Endothelial cell of umbilical vein (primary cell): ENCODE results near the gene SLC22A23. TPM values are rescaled to one million over a fixed set of nuclear protein-coding genes. Genes with fewer than 3 reads are reported as not detected.

Experiments
- BruUV-seq: library from RNA; stranded (reverse); fragments of 400-500 nt; replicated peaks from 2 replicates; lab custom pipeline; 2021; lab: Mats Ljungman, UMichigan
- CTCF ChIA-PET: fragments of 300-600, 350-600 bp; sonication (Branson Sonifier 250); formaldehyde crosslinking; loops from one replicate; lab custom pipeline; 2021; ENCODE audit warnings: antibody characterized with exemption, inconsistent platforms; lab: Charles Lee
- POLR2A ChIA-PET: fragments of 300-600, 350-600 bp; sonication (Branson Sonifier 250); formaldehyde crosslinking; loops from one replicate; lab custom pipeline; 2021; ENCODE audit warnings: antibody characterized with exemption, inconsistent platforms; lab: Charles Lee
- DNase-seq: peaks from one replicate; pipeline ENCODE4 v3.0.0-alpha.2; 2011; ENCODE audit warnings: low read depth, low spot score
- FAIRE-seq: peaks from 2 replicates; lab custom pipeline; 2011; peaks lifted over from hg19 to GRCh38; lab: Jason Lieb, UNC
- H2AFZ ChIP-seq: 2 replicates; pipeline ENCODE4 v1.6.0; 2012; ENCODE audit warnings: low read depth, low read length, control low read depth, inconsistent platforms
- H3K27ac ChIP-seq: 2 replicates; pipeline ENCODE4 v1.5.1; 2011; ENCODE audit warnings: low read depth, mild to moderate bottlenecking, control low read depth, low read length, moderate library complexity; ENCODE audit not compliant: insufficient read depth
- H3K27me3 ChIP-seq, 2 experiments: 2 replicates each; pipeline versions ENCODE4 v1.6.0 to v1.6.1; 2011; ENCODE audit warnings: low read length in 2 of 2, mixed read lengths in 1 of 2; ENCODE audit not compliant: control insufficient read depth in 2 of 2, insufficient read depth in 2 of 2
- H3K36me3 ChIP-seq, 2 experiments: 2 replicates in 1 of 2; 3 replicates in 1 of 2; pipeline ENCODE4 v1.5.1; 2011; ENCODE audit warnings: low read length in 2 of 2, mild to moderate bottlenecking in 1 of 2, moderate library complexity in 1 of 2; ENCODE audit not compliant: control insufficient read depth in 2 of 2, insufficient read depth in 2 of 2; ENCODE audit errors: extremely low read depth in 1 of 2
- H3K4me1 ChIP-seq: 3 replicates; pipeline ENCODE4 v1.5.1; 2011; ENCODE audit warnings: mild to moderate bottlenecking, low read length; ENCODE audit not compliant: control insufficient read depth, insufficient read depth; ENCODE audit errors: extremely low read depth
- H3K4me2 ChIP-seq: 2 replicates; pipeline ENCODE4 v1.6.1; 2011; ENCODE audit warnings: low read length, control low read depth, mixed read lengths; ENCODE audit not compliant: insufficient read depth
- H3K4me3 ChIP-seq, 3 experiments: fragments of 200-600 bp in 1 of 3; sonication (generic), shearing (Covaris generic) in 1 of 3; replicated peaks in 1 of 3; 2 replicates each; pipeline ENCODE4 v1.5.1; 2011 to 2016; ENCODE audit warnings: control low read depth in 3 of 3, low read length in 3 of 3, mild to moderate bottlenecking in 2 of 3, inconsistent platforms in 1 of 3, low read depth in 1 of 3, moderate library complexity in 1 of 3; ENCODE audit not compliant: insufficient read depth in 1 of 3
- H3K79me2 ChIP-seq: 2 replicates; pipeline ENCODE4 v1.6.0; 2012; ENCODE audit warnings: low read length, inconsistent platforms; ENCODE audit not compliant: control insufficient read depth, insufficient read depth
- H3K9ac ChIP-seq: replicated peaks from 2 replicates; pipeline ENCODE3; 2011; ENCODE audit warnings: low read length, control low read depth; ENCODE audit not compliant: insufficient read depth; ENCODE audit errors: extremely low read depth
- H3K9me1 ChIP-seq: replicated peaks from 3 replicates; pipeline ENCODE4 v1.6.0; 2011; ENCODE audit warnings: mild to moderate bottlenecking, low read length; ENCODE audit not compliant: control insufficient read depth, insufficient read depth; ENCODE audit errors: extremely low read depth
- H3K9me3 ChIP-seq: replicated peaks from 2 replicates; pipeline ENCODE4 v1.5.1; 2012; ENCODE audit warnings: low read length, inconsistent platforms; ENCODE audit not compliant: control insufficient read depth, insufficient read depth
- H4K20me1 ChIP-seq: replicated peaks from 2 replicates; pipeline ENCODE3; 2011; ENCODE audit warnings: mild to moderate bottlenecking, low read length; ENCODE audit not compliant: control insufficient read depth, insufficient read depth; ENCODE audit errors: extremely low read depth
- EZH2 ChIP-seq: IDR thresholded peaks from 2 replicates; pipeline ENCODE4 v1.6.1; 2012; ENCODE audit warnings: borderline replicate concordance, low read depth, mild to moderate bottlenecking, moderate library complexity, low read length, inconsistent platforms; ENCODE audit not compliant: severe bottlenecking
- FOS ChIP-seq: IDR thresholded peaks from 2 replicates; pipeline ENCODE4 v1.6.1; 2011; ENCODE audit warnings: mild to moderate bottlenecking, low read length, moderate library complexity, borderline replicate concordance; ENCODE audit not compliant: insufficient read depth
- JUN ChIP-seq: IDR thresholded peaks from 2 replicates; pipeline ENCODE4 v1.6.1; 2011; ENCODE audit warnings: borderline replicate concordance, low read depth; ENCODE audit not compliant: insufficient read length, insufficient read depth
- MAX ChIP-seq: IDR thresholded peaks from 2 replicates; pipeline ENCODE4 v1.6.1; 2011; ENCODE audit not compliant: insufficient read depth, insufficient read length
- MYC ChIP-seq: IDR thresholded peaks from one replicate; pipeline ENCODE4 v1.6.1; 2011; ENCODE audit warnings: mild to moderate bottlenecking, low read depth, low read length
- POLR2A ChIP-seq: IDR thresholded peaks from 2 replicates; pipeline ENCODE4 v1.6.1; 2012; ENCODE audit warnings: low read depth, mild to moderate bottlenecking, control low read depth, low read length
- POLR2AphosphoS5 ChIP-seq: IDR thresholded peaks from 2 replicates; pipeline ENCODE4 v1.6.1; 2012; ENCODE audit warnings: low read depth, mild to moderate bottlenecking, control low read depth, low read length, moderate library complexity; ENCODE audit not compliant: insufficient read depth
- dilution Hi-C: fragments of 300-500 bp; cut with MboI; formaldehyde crosslinking; loops from one replicate; pipeline ENCODE4 v1.15.0; 2019; ENCODE audit warnings: low sequenced_read_pairs; ENCODE audit not compliant: extremely low pct_ligation_motif_present
- intact Hi-C: fragments of 100-400 bp; cut with micrococcal nuclease; formaldehyde crosslinking; loops from one replicate; pipeline ENCODE4 v1.10.0; 2022
- polyA plus RNA-seq, 4 experiments: library from polyadenylated mRNA; depleted of rRNA in 3 of 4; stranded (reverse) in 3 of 4; unstranded in 1 of 4; fragments of >200 nt; gene quantifications; 2 replicates each; pipeline versions ENCODE4 v1.2.1 to v1.2.3, GENCODE V29; 2011 to 2012; ENCODE audit warnings: missing spikeins in 1 of 4
- total RNA-seq: library from RNA; stranded (reverse); gene quantifications from 2 replicates; pipeline ENCODE4 v1.2.3, GENCODE V29; 2021
- TF ChIP-seq, protein P1 (sequence below), 2 donors: IDR thresholded peaks; 1 replicate in 1 of 2; 2 replicates in 1 of 2; pipeline ENCODE4 v1.5.1; 2011; ENCODE audit warnings: low read length in 2 of 2, mild to moderate bottlenecking in 2 of 2, moderate library complexity in 2 of 2, control low read depth in 1 of 2, inconsistent platforms in 1 of 2, low read depth in 1 of 2; ENCODE audit not compliant: insufficient read depth in 1 of 2; ENCODE audit errors: extremely low read depth in 1 of 2

SLC22A23 gene
- total and polyA plus RNA-seq, 2 donors (not counting 3 experiments of a cell fraction or from before 2014, with no cell fraction given): 4.2 to 14.3 TPM

GRCh38 chr6:3417473-3417872 lies 39.4 kb downstream of the SLC22A23 start:
- Histone ChIP-seq H3K4me2 (no peak overlapping the region), H3K9me1 (no peaks in the 10 kb centered on the region), H2AFZ (no peak overlapping the region), H3K27me3 (no peaks in the 10 kb centered on the region), H3K9ac (no peak overlapping the region), H3K9me3 (no peaks in the 10 kb centered on the region), H3K36me3 (no peaks in the 10 kb centered on the region), H3K79me2 (no peaks in the 10 kb centered on the region), H4K20me1 (no peaks in the 10 kb centered on the region), H3K27ac (no peak overlapping the region), H3K4me3 (no peak overlapping the region), H3K4me1 (peaks cover 10% of the 10 kb centered on the region)
- dilution Hi-C loops (no loop called here), intact Hi-C loops (no loop called here)
- TF ChIP-seq MYC (no peak), POLR2A (no peak), MAX (no peak)
- FAIRE-seq (no peak), DNase-seq (no peak)
- no TSS peak for BruUV-seq
- POLR2A ChIA-PET: no interaction called here
- CTCF ChIA-PET: interaction anchor here (1.6 to 1.7 kb wide), 2 partner anchors 10 to 315 kb away, joined by 4 read pairs; no protein-coding TSS in a partner anchor

GRCh38 chr6:3415490-3415889 lies 41.4 kb downstream of the SLC22A23 start:
- H3K36me3 ChIP-seq: no peaks in the 10 kb centered on the region
- no peaks in the 10 kb centered on the region for H3K9me3 ChIP-seq
- TF ChIP-seq, protein P1, sequence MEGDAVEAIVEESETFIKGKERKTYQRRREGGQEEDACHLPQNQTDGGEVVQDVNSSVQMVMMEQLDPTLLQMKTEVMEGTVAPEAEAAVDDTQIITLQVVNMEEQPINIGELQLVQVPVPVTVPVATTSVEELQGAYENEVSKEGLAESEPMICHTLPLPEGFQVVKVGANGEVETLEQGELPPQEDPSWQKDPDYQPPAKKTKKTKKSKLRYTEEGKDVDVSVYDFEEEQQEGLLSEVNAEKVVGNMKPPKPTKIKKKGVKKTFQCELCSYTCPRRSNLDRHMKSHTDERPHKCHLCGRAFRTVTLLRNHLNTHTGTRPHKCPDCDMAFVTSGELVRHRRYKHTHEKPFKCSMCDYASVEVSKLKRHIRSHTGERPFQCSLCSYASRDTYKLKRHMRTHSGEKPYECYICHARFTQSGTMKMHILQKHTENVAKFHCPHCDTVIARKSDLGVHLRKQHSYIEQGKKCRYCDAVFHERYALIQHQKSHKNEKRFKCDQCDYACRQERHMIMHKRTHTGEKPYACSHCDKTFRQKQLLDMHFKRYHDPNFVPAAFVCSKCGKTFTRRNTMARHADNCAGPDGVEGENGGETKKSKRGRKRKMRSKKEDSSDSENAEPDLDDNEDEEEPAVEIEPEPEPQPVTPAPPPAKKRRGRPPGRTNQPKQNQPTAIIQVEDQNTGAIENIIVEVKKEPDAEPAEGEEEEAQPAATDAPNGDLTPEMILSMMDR (IDR thresholded peaks at IDR 0.05; ENCODE audit: extremely low read depth in 1 of 2, insufficient read depth in 1 of 2, low read depth in 1 of 2, low read length in 2 of 2): no peak
- TF ChIP-seq MYC: no peak
- no peak for TF ChIP-seq FOS
- no peak for TF ChIP-seq POLR2A
- TF ChIP-seq EZH2: no peak
- TF ChIP-seq POLR2AphosphoS5: no peak
- TF ChIP-seq JUN: no peak
- TF ChIP-seq MAX: no peak
- no TSS peak for BruUV-seq
- H4K20me1 ChIP-seq: no peaks in the 10 kb centered on the region
- no peaks in the 10 kb centered on the region for H3K79me2 ChIP-seq
- H3K4me1 ChIP-seq: no peaks in the 10 kb centered on the region
- CTCF ChIA-PET: interaction anchor here (1.1 to 1.2 kb wide), 3 partner anchors 11 to 317 kb away, joined by 3 to 7 read pairs (median 4); no protein-coding TSS in a partner anchor
- DNase-seq: no peak
- FAIRE-seq: no peak
- intact Hi-C loops (loop anchor here (2.0 kb wide), 1 partner anchor 591 kb away; no protein-coding TSS in a partner anchor), dilution Hi-C loops (no loop called here)
- H3K27me3 ChIP-seq: no peaks in the 10 kb centered on the region
- no peak overlapping the region for H3K4me2 ChIP-seq
- no peaks in the 10 kb centered on the region for H3K9me1 ChIP-seq
- H3K9ac ChIP-seq: no peak overlapping the region
- no peak overlapping the region for H2AFZ ChIP-seq
- H3K4me3 ChIP-seq: no peak overlapping the region
- POLR2A ChIA-PET: interaction anchor here (0.5 kb wide), 1 partner anchor 42 kb away, joined by 4 read pairs; no protein-coding TSS in a partner anchor
- no peak overlapping the region for H3K27ac ChIP-seq
